Renal pelvis (tissue), 4 donors: ENCODE results near the gene PRKCH. TPM values are rescaled to one million over a fixed set of nuclear protein-coding genes. Genes with fewer than 3 reads are reported as not detected.

Experiments used
- DNase-seq: peaks from one replicate; pipeline ENCODE4 v3.0.0-alpha.2; 2013
- polyA plus RNA-seq, 3 donors: library from polyadenylated mRNA; unstranded; fragments of 120-200 nt; gene quantifications; one replicate each; pipeline ENCODE4 v1.2.1, GENCODE V29; 2013; ENCODE audit not compliant: insufficient read length in 3 of 3

Gene PRKCH
- polyA plus RNA-seq, 3 donors, result 15.5 to 22.6 (median 15.8) TPM

DNA sequence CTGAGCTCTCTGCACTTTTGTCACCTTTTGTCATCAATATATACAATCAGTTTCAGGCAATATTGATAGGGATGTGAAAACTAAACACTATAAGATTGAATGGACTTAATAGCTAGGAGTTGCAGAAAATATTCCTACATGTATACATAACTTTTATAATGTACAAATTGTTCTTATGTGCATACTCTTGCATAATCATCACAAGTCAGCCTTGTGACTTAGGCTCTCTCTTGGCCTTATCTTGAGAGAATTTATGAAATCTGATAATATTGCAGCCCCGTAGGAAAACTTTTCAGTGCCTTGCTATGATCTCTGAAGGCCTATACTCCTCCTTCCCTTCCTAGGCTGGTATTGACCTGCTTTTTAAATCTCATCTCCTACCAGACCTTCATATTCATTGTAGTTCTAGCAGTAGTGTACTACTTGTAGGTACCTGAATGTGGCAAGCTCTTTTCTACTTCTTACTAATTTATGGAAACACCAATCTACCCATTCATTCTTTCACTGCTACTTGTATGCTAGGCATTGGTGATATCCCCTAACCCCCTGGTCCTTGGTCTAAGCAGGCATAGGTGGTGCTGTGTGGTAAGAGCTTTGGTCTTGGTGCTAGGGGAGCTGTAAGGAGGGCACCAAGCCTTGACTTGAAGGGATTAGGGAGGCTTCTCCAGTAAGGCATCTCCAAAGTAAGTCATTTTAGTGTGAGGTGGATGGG is 100.0 kb downstream of the PRKCH start:
- no peak for DNase-seq

DNA sequence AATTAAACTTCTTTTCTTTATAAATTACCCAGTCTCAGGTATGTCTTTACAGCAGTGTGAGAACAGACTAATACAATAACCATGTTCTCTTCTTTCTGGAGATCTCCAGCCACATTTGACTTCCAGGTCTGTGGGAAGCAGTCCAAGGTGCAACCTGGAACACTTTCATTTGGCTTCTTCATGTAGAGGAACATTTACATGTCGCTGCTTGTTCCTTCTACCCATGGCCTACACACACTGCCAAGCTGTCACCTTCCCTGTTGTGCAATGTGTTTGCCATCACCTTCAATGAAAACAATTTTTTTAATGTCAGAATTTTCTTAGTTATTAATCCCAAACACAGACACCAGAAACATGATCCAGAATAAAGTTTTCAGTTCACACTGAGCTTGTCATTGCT is 104.7 kb downstream of the PRKCH start:
- no peak for DNase-seq

DNA sequence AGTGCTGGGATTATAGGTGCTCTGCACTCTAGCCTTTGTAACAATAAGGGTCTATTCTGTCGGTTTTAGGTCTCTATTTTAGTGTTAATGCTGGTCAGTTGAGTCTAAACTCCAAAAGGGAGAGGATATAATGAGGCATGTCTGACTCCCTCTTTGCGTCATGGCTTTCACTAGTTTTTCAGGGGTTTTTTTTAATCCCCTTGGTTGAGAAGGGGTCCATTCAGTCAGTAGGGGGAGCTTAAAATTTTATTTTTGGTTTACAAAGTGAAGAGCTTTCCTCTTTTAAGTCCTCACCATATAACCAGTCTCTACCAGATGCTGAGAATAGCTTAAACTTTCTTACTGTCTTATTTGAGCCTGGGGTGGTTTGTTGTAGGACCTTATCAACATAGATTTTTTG is 106.9 kb downstream of the PRKCH start:
- DNase-seq, result no peak

DNA sequence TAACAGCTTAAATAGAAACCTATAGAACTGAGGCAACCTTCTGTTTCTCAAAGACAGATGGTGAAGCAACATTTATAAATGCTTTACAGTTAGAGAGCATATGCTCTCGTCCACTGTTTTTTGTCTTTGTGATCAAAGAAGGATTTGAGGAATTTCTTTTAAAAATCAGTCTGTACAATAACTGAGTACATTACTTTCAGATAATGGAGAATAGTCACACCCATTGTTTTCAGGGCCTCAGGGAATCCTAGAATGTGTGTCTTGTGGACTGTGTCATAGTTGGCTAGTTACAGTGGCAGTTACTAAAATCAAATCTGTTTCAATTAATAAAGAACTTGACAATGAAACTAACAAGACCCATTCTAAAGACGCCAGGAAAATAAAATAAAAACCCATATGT is 107.9 kb downstream of the PRKCH start:
- DNase-seq, result no peak

DNA sequence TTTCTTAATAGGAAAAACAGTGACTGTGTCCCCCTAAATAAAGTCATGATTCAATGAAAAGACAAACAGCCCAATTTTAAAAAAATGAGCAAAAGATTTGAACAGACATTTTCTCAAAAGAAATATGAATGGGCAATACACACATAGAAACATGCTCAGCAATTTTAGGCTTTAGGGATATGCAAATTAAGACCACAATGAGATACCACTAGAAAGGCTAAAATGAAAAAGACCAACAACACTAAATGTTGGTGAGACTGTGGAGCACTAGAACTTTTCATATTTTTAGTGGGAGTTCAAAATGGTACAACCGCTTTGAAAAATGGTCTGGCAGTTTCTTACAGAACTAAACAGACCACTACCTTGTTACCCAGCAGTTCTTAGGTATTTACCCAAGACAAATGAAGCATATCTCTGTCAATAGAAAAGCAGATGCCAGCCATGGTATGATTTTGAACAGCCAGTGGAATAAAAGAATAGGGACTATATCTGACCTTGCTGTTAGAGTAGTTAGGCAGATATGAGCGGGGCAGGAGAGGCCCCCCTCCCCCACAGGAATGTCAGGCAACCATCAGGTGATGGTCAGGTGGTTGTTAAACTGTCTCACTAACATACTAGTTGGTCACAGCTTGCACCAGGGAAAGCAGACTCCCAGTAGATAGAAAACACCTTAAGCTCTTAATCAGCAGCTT is 108.8 kb downstream of the PRKCH start:
- DNase-seq, result no peak

DNA sequence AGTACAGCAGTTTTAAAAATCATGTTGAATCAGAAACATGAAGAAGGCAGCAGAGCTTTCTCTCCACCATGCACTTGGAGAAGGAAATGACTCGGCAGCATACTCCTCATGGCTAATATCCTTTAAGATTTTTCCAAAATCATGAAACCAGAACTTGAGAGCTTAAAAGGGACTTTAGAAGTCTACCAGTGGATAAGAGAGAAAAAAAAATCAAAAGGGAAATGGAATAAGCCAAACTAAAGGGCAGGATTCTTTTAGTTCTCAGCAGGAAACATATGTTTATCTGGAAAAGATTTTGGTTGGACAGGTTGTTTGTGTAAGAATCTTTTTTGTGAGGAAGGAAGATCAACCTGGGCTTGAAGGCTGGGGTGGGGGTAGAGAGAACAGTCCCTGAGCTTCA is 111.8 kb downstream of the PRKCH start:
- no peak for DNase-seq

DNA sequence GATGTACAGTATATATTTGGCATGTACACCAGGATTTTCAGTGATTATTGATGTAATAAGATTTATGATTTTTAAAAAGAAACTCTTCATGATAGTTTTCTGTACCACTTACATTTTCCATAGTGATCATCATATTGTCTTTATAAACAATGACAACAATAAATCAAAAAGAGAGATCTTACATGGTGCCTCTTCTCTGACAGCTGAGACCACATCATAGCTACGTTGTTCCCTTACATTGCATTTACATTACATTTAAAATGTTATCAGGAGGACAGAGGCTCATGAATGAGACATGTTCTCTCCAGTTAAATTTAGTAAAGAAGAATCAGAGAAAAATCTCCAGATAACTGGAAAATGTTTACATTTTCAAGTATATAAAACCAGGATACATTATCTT is 112.4 kb downstream of the PRKCH start:
- no peak for DNase-seq

DNA sequence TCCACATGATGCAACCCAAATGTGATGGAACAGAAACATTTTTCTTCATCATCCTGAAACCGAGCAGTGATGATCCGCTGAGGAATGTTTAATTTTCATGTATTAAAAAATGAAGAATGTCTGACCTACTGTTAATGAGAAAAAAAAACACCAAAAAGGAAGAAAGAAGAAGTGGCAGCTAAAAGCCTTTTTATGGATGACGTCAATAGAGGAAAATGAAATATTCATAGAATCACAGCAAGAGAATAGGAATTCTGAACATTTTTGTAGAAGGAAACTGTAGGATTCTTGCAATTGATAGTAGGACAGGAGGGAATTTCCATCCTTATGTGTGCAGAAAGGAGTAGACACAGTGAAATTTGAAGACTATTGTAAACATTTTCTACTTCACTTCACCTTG is 112.9 kb downstream of the PRKCH start:
- no peak for DNase-seq

DNA sequence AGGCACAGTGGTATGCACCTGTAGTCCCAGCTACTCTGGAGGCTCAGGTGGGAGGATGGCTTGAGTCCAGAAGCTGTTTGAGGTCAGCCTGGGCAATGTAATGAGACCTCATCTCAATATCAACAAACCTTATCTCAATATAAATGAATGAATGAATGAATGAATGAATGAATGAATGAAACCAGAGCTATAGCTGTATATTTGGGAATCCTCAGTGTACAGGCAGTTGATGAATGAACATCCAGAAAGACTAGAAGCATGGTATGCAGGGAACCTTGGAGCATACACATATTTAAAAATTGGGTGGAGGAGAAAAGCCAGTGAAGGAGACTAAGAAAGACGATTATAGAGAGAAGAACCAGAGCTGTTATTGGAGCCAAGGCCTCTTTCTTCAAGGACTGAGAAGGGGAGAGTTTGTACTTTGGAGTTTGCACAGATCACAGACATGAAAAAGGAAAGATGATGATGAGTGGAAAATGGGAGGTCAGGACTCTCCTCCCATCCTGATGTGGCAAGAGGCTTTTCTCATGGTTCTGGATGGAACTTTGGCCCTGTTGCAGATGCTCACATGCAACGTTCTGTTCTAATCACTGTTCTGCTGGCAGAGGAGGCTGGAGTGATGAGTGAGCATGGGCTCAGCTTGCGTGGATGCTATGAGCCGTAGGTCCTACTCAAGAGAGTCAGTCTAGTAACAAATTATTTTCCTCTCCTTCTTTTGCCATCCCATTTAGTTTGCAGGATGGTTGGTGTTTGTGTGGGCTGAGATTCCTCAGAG is 114.4 kb downstream of the PRKCH start:
- DNase-seq, result no peak

DNA sequence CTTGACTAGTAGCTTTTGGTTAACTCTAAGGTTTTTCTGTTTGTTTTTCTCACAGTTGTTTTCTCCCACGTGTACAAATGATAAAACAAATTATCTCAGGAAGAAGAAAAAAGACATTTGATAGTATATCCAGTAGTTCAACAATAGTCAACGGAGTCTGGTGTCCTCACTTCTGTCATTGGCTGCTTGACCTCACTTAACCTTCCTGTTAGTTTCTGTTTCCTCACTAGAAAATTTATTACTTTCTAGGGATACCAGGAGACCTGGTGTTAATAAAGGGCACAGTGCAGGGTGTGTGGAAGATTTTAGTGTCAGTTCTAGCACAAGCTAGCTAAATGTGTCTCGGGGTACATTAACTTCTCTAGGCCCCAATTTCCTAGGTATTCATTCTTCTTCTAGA is 116.0 kb downstream of the PRKCH start:
- no peak for DNase-seq

DNA sequence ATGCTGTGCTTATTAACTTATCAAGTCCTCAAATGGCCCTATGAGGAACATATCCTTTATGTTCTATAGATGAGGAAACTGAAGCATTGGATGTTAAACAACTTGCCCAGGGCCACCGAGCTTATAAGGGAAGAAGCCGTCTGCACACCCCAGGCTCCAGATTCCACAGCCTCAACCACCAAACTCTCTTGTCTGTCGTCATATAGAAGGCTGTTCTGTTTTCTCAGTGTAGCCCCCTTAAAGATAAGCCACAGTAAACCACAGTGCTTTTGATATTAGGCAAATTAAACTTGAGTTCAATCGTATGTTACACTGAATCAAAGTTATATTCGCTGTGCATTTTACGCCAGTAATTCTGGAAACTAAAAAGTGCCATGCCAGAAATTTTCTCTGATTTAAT is 116.7 kb downstream of the PRKCH start:
- no peak for DNase-seq

DNA sequence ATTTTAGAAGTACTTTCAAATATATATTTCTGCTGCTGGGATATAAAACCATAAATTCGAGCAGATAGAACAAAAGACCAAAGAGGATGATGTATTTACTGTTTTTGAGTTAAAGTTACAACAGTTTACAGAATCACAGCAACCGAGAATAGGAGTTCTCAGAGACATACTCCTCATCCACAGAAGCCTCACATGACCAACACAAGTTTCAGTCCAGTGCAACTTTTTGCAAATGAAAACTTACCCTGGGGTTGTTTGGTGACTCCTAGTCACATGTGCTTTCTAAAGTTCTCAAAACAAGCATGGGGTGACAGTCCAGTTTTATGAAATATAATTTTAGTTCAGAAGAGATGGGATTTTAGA is 117.1 kb downstream of the PRKCH start:
- no peak for DNase-seq

DNA sequence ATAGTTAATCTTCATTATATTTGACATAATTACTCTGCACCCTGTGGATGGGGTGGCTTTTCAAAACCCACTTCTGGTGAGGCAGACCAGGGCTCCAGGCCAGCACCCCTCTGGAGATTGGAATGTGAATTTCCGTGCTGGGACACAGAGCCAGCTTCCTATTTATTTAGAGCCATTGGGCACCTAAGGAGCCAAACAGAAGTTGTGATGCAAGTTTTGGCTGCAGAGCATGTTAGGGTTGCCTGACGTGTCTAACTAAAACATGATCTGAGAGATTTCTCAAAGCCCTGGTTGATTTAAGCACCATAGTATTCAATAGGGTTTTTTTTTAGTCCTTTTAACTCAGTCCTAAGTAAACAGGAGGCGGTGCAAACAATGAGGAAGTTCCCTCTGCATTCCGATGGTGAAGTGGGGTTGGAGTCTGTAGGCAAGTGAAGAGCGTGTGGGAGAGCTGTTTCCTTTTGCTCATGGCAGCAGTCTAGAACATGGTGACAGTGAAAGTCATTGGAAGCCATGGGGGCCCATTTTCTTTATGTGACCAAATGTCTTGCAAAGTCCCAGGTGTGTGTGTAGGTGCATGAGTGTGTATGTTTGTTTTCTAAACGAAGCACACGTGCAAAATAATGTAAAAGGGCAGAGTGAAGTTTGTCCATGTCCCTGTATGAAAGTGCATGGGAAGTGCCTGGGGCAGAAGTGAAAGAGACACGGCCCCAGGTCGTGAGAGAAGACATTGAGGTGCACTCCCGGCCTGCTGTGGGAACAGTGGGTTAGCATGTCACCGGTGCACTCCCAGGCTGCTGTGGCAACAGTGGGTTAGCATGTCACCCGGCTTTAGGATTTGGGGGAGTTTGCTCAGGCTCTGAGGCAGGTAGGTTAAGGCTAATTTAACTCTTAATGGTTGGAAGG is 117.7 kb downstream of the PRKCH start:
- DNase-seq, result no peak

DNA sequence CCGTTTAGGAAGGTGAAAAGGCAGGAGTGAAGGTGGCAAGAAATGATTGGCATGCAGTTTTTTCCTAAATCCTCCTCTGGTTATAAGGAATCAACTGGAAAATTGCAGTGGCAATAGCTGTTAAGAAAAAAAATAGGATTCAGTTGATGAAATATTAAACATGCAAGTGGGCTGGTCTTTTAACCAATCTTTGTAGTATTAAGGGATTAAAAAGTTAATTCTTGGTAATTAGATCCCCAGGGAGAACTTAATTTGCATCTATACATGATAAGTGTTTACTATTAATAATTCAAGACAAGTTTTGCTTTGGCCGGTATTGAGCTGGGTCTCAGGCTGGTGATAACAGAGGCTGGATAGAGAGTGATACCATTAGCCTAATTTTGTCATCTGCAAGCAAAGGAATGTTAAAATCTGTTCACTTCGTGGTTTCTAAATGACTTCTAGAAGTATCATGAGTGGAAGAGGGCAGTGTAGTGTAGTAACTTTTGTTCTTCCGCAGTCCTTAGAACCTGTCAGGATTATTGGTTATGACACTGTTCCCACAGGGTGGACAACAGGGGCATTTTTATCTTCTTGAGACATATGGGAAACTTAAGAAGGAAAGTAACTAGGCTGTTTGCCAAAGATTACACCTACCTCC is 118.5 kb downstream of the PRKCH start:
- no peak for DNase-seq

DNA sequence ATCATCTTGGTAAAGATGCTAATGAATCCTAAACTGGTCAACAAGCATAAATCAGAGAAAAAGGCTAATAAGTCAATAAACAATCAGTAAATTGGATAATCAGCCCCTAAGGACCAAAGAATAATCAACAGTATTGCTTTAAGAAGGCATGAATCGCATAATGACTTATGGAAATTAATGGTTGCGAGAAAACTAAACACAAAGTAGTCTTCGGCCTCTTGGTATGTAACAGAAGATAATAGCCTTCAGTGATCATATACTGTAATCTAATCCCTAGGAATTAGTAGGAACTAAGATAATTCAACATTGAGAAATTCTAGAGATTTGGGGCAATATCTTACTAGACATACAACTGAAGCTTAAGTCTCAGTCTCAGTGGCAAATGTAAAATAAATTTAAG is 122.1 kb downstream of the PRKCH start:
- no peak for DNase-seq

DNA sequence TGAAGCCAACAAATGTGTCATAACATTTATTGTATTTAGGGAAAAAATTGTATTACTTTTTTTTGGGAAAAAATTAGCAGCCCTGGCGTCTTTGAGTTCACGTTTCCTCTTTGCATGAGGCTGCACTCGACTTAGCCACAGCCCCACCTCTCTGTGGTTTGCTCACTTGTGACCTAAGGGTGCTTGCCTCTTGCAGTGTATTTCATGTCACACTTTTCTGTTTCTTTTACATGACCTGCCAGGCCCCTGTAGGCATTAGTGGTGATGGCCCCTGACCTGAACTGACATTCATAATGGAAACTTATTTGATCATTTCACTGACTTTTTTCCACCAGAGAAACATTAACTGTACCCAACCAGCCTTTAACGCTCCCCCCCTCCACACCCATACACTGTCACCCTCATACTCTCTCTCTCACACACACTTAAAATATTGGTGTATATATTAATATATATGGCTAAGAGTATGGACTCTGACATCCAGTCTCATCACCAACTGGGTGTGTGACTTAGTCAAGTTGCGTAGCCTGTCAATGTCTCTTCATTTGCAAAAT is 122.9 kb downstream of the PRKCH start:
- no peak for DNase-seq

DNA sequence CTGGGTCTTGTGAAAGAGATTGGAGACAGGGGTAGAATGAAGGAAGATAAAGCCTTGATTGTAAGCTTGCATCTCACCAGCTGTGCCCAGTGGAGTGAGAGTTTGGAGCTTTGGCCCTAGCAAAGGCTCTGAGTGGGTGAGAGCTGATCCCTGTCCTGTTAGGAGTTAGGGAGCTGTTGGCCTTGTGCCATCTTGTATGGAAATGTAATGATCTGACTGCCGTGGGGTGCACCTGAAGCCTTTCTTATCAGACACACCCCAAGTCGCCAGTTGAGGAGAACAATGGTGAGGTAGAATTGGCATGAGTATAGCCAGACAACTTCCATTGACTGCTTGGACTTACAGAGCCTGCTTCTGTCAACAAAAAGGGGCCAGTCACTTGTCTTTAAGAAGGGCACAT is 130.1 kb downstream of the PRKCH start:
- DNase-seq, result no peak

DNA sequence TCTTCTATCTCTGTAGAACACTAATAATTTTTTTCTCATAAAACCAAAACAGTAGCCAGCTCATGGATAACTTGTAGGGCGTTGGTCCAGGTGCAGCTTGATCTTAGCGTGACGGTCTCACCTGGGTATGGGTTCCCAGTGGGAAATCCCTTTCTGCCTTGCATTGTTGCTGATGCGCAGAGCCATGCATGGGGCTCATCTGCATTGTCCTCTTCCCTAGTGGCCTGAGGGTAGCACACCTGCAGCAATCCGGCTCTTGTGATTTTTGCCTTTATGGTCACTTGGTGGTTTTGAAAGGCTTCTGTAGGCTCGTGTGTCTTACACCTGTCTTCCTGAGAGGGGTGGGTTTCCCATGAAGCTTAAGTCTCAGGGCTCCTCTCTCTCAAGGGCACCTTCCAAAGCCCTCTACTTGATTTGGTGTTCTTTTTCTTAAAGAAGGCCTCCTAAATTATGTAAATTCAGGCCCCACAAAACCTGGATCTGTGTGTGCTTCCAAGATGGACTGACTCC is 130.6 kb downstream of the PRKCH start:
- DNase-seq, result no peak

DNA sequence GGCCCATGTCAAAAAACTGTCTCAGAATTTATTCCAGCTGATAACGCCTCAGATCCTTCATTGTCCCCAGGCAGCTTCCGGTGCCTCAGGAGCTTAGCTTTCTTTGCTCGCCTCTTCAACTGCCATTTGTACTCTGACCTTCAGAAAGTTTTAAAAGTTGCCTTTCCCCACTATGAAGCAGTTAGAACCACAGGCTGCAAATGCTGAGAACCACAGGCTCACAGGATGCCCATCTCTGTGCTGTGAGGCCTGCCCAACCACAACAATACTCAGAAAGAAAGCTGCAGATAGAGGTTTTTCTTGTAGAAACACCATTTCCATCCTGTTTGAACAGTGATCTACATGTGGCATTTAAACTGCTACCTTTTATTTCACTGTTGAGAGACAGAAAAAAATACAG is 131.1 kb downstream of the PRKCH start:
- no peak for DNase-seq

DNA sequence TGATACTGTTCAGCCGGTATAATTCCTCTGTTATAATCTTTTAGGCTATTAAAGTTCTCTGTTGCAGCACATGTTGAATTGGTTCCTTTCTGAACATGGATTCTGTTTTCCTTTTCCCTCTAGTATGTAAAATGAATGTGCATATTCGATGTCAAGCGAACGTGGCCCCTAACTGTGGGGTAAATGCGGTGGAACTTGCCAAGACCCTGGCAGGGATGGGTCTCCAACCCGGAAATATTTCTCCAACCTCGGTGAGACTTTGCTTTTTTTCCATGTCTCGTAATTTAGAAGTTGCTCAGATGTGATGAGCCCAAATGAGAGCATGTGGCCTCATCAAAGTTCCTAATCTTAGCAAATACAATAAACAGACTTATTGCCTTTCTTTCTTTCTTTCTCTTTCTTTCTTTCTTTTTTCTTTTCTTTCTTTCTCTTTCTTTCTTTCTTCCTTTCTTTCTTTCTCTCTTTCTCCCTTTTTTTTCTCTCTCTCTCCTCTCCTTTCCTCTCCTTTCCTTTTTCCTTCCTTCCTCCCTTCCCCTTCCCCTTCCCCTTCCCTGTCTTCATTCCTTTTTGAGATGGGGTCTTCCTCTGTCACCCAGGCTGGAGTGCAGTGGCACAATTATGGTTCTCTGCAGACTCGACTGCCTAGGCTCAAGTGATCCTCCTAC is 131.9 kb downstream of the PRKCH start:
- DNase-seq, result no peak

DNA sequence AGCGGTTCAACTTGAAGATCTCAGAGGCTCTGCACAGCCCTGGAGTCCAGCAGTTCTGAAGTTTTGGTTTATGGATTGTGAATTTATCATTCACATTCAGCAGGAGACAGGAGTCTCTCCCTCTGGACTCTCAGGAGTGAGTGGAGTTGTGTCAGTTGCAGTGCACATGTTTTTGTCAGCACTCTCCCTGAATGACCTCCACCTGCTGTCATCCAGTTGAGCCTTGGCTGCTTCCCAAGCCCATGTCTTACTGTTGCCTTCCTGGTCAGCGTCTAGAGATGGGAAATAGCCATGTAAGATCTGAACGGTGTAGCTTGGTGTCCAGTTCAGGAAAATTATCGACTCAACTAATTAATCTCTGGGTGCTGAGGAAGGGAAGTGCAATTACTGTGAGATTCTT is 133.2 kb downstream of the PRKCH start:
- DNase-seq, result no peak
